Large intestine (tissue), 1 donor: ENCODE results near the gene GRXCR1. TPM values are rescaled to one million over a fixed set of nuclear protein-coding genes. Genes with fewer than 3 reads are reported as not detected.

Experiments used
- polyA plus RNA-seq: library from polyadenylated mRNA; unstranded; fragments of 120-200 nt; gene quantifications from one replicate; pipeline ENCODE4 v1.2.1, GENCODE V29; 2013

The GRXCR1 gene
- polyA plus RNA-seq, 1 donor: not detected

Other genes starting within 250 kb of the GRXCR1 start
- 58.8 TPM for gene ATP8A1, start 235.6 kb upstream of the GRXCR1 start, polyA plus RNA-seq